Activated CD8-positive, alpha-beta memory T cell treated with anti-CD3 and anti-CD28 coated beads for 4 hours (primary cell): Measurements from ENCODE around the gene ACTN1.

Experiments
- DNase-seq, 2 donors: peaks; one replicate each; pipeline ENCODE4 v3.0.0-alpha.2; 2020; ENCODE audit warnings: low read depth in 2 of 2

The ACTN1 gene

DNA sequence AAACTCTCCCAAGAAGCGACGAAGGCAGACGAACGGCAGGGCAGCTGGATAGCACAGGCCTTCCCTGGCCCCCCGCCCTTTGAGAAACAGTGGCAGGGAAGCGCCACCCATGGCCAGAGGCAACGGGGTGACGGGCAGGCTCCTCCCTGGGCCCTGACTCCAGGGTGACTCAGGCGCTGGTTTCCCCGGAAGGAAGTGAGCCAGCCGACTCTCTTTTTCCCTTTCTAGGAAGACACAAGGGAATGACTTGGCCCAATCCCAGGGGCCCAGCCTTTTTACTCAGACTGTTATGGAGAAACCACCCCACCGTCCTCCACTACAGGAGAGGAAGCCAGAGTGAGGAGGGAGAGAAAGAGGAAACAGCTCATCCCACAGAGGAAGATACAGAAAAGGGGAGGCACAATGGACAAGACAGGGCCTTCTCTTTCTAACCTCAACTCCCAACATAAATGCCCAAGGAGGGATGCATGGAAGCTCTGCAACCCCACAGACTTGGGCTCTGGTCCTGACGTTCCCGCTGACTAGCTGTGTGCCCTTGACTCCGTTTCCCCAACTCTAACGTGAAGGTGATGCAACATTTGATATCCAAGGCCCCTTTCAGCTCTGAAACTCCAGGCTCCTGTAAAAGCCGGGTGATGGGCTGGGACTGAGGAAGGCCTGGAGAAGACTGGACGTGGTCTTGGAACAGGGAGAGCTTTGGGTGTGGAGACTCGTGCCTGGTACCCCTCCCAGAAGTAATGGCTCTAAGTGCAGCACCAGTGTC, 27.9 kb downstream of the ACTN1 start:
- no peak for DNase-seq

DNA sequence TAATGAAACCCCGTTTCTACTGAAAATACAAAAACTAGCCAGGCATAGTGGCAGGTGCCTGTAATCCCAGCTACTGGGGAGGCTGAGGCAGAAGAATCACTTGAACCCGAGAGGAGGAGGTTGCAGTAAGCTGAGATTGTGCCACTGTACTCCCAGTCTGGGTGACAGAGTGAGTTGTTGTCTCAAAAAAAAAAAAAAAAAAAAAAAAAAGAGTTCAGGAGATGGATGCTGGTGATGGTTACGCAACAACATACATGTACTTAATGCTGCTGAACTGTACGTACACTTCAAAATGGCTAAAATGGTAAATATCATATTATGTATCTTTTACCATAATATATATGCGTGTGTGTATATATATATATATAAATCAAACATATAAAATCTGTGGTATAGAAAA, 29.0 kb downstream of the ACTN1 start:
- DNase-seq: no peak

DNA sequence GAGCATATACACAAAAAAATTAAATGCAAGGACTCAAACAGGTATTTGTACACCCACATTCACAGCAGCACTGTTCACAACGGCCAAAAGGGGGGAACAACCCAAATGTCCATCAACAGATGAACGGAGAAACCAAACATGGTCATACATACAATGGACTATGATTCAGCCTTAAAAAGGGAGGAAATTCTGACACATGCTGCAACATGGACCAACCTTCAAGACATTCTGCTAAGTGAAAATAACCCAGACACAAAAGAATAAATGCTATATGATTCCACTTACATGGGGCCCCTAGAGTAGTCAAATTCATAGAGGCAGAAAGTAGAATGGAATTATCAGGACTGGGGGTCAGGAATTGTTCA, 29.5 kb downstream of the ACTN1 start:
- DNase-seq: no peak

DNA sequence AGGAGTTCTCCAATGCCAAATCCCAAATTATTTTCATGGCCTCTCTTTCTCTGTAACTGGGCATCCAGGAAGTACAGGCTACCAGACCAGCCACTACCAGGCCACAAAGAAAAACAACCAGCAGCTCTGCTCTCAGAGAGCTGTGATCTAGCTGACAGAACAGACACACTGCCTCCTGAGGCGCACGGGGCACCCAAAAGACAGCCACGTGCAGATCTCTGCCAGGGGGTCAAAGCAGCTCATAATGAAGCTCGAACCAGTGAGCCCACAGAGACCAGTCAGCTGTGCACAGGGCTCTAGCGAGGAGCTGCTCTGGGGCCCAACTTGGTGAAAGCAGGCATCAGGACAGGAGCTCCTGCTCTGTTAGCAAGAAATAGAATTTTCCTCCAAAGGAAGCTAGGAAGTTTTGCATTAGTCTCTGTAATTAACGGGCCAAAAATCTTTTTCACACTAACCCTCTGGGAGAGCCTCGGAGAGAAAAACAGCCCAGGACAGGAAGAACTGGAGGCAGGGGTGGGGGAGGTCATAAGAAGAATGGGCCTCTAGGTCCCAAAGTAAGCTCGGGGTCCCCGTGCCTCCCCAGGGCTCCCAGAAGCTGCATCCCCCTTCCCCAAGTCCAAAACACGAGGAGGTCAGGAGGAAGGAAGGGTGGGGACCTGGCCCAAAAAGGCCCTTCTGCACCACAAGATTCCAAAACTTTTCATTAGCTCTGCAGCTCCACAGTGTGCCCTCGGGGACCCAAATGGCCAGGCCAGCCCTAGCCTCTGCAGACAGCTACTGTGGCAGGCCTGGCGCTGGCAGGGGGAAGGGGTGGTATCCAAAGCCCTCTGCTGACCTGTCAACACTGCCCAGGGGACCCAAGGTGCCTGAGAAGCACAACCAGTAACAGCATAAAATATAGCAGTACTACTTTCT, 30.2 kb downstream of the ACTN1 start:
- DNase-seq: no peak

DNA sequence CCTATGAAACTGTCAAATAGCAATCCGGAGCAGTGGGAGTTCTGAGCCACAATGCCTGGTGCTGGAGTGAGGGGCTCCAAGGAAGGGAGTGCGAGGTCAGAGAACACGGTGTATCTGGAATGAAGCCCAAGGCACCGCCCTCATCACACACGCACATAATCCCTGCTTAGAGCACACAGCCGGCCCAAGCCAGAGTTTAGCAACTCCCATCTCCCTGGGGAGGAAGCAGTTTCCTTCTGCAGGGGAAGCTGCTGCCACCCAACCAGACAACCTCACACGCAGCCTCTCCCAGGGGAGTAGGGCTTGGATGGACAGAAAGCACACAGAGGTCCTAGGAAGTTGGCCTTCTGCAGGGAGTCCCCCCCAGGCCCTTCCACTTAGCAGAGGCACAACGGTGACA, 31.3 kb downstream of the ACTN1 start:
- no peak for DNase-seq

DNA sequence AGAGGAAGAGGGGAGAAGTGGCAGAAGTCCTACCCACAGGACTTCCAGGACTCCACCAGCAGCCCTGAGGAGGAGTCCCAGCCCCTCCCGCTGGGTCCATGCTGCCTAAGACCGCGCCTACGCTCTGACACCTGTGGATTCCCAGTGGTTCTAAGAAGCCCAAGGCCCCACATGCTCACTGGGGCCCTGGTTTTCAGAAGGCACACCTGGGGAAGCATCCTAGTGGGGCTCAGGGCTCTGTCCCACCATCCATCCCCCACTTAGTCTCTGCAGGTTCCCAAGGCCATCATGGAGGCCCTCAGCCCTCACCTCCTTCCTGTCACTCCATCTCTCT, 32.6 kb downstream of the ACTN1 start:
- no peak for DNase-seq

DNA sequence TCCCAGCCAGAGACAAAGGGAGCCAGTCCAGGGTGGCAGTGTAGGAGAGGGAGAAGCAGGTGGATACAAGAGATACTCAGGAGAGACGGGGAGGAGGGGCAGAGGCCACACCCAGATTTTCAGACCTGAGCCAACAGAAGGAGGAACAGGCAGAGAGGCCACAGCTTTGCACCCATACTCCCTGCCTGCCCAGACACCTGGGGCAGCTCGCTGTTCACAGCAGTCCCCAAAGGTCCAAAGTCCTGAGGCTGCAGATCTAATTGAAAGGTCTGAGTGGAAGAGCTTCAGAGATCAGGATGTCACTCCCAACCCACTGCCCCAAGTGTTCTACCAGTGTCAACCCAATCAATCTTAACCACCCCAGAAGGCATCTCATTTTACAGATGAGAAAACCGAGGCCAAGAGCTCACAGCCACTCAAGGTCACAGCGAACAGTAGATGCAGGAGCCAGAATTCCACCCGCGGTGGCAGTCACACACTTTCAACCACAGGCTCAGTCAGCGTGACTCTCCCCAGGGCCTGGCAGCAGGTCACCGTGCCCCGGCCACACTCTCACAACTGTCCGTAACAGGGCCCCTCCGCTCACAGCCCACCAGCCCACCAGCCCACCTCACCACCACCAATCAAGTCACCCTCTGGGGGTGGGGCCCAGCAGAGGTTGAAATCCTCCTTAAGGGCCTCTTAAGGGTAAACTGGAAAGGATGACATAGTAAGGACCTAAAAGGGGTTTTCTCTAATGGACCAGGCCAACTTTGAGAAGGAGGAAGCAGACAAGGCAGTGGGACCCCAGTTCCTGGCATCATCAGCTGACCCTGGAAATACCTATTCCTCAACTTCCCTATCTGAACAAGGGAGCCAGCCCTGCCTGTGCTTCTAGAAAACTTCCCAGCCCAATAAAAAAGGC, 33.3 kb downstream of the ACTN1 start:
- DNase-seq: no peak

DNA sequence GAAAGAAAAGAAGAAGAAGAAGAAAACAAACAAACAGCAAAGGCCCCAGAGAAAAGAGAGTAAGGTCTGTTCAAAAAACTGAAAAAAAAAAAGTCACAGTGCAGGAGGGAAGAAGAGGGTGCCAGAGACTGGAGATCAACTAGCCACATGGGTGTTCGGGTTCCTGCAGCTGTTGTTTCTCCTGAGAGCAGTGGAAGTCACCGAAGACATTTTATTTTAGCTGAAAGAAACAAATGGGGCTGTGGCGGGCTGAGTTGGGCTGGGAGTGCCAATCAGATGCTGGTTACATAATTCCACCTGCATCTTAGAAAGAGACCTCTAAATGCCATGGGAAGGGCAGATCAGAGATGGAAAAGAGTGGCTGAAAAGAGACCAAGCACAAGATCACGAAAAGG, 33.9 kb downstream of the ACTN1 start:
- no peak for DNase-seq

DNA sequence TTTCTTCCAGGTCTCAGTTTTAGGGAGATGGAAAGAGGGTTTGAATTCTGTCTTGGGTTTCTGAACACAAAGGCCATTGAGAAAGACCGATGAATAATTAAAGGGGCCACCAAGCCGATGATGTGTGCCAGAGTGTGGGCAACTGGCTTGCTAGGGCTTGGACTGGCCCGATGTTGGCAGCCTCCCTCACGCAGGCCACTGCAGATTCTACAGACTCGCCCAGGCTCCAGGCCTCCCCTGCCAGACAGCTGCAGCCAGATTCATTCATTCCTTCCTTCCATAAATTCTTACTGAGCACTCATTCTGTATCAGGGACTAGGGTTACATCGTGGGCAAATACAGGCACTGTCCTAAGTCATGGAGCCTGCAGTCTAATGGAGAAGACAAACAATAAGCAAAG, 34.9 kb downstream of the ACTN1 start:
- DNase-seq: no peak

DNA sequence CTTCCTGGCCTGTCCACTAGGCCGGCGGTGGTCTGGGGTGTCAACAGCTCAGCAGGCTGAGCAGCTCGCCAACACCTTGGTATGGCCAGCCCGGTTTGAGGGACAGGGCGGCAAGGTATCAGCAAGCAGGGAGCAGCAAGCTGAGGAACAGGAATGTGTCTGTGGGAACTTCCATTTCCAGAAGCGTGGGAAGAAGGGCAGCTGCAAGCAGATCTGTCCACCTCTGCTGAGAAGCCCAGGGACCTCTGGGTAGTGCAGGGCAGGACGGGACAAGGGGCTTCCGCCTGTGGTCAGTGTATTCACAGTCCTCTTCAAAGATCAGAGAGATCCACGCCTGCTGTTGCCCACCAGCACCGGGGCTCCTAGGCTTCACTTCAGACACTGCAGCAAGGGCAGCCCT, 36.0 kb downstream of the ACTN1 start:
- DNase-seq: no peak

DNA sequence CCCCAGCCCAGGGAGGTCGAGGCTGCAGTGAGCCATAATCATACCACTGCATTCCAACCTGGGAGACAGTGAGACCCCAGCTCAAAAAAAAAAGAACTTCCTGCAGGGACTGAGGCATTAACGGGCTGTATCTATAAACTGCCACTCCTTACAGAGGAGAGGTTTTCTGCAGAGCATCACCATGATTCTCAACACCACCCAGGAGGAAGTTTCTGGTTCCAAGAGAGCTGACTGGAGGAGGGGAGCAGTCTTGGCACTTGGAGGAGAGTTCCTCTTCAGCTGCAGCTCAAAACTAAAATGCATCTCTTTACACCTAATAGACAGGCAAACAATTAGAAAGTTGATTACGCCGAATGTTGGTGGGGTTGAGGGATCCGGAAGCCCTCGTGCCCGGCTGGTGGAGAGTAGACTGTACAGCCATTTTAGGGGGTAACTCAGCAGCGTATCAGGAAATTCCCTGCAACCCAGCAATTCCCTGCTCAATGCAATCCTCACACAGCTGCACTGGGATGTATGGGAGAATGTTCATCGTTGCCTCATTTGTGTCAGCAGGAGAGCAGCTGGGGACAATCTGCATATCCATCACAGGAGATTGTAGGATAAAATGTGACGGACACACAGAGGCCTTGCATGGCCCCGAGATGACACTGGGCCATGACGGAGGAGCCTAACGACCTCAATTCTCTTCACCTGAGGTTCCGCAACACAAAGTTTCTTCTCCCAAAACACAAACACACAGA, 36.6 kb downstream of the ACTN1 start:
- DNase-seq: no peak

DNA sequence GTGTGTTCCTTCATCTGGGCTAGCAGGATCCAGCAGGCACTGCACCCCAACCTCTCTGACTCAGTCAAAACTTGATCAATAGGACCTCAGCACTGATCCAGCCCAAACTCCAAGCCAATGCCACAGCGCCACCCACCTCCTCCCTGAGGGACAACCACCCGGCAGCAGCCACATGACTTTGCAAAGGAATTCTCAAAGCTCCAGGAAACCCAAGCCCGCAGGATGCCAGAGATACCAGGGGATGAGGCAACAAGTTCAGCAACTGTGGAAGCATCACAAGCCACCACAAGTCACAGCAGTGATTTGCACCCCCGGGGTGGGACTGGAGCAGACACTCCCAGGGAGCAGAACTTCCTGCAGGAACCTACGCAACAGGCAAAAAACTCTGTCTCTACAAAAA, 37.3 kb downstream of the ACTN1 start:
- DNase-seq: no peak

DNA sequence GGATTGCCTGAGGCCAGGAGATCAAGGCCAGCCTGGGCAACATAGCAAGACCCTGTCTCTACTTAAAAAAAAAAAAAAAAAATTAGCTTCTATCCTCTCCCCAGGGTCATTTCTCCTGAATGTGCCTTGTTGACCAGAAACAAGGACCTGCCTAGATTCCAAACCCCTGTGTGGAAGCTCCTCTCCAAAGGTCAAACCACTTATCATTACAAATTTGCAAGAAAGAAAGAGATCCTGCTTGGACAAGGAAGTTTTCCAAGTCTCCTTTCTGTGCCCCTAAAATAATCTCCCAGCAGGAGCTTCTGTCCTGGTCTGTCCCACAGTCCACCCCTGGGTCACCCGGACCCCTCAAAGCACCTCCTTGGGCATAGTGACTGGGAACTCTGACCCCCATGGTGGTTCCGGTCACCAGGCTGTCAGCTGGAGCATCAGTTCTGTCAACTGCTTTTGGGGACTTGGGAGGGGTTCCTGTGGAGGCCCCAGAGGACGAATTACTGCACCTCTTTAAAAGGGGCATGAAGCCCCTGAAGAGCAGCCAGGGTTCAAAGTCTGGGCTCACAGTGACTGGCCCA, 38.4 kb downstream of the ACTN1 start:
- no peak for DNase-seq

DNA sequence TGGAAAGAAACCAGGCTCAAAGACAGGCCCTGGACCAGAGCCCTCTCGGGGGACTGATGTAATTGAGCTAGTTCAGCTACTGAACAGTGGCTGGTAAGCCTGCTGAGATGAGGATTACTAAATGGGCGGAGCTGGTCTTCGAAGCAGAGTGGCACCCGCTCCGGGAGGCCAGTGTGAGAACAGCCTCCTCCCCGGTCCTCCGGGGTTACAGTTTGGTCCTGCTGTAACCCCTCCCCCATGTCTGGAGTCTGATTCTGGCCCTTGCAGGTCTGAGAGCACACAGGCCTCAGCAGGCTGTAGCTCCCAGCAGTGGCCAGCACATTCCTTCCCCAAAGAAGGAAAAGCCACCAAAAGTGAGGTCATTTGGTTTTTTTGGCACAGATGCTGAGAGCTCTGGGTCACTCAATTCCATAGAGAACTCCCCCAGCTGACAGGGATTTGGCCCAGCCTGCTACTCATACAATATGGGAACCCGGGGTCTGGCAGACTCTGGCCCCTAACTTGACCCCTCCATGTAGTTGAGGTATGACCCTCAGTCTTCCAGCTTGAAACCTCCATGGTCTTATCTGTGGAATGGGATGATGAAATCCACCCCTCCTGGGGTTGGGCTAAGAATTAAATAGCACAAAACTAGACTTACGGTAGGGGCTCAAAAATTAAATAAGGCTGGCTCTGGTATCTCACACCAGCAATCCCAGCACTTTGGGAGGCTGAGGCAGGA, 39.0 kb downstream of the ACTN1 start:
- no peak for DNase-seq

DNA sequence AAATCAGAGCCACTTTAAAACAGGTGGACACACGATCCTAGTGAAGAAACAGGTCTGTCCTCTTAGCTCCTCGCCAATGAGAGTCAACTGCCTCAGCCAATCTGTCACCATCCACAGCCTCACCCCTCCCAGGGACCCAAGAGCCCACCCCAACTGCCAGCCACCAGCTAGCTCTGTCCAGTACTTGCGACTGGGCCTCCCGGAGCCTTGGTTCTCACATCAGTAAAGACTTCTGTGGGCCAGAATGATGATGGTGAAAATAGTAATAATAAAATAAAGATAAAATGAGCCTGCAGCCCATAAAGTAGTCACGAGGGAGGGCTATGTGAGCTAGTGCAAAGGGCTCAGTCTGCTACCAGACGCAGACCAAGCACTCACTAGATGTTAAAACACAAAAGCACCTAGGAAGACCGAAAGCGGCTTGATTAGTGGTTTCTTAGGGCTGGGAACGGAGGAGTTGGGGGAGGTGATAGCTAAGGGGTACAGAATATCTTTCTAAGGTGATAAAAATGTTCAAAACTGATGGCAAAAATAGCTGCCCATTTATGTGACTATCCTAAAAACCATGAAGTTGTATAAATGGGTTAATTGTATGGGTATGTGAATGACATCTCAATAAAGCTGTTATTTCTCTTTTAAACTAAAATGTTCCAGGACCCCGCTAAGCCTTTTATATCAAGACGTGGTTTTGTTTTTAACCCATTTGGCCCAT, 39.8 kb downstream of the ACTN1 start:
- no peak for DNase-seq

DNA sequence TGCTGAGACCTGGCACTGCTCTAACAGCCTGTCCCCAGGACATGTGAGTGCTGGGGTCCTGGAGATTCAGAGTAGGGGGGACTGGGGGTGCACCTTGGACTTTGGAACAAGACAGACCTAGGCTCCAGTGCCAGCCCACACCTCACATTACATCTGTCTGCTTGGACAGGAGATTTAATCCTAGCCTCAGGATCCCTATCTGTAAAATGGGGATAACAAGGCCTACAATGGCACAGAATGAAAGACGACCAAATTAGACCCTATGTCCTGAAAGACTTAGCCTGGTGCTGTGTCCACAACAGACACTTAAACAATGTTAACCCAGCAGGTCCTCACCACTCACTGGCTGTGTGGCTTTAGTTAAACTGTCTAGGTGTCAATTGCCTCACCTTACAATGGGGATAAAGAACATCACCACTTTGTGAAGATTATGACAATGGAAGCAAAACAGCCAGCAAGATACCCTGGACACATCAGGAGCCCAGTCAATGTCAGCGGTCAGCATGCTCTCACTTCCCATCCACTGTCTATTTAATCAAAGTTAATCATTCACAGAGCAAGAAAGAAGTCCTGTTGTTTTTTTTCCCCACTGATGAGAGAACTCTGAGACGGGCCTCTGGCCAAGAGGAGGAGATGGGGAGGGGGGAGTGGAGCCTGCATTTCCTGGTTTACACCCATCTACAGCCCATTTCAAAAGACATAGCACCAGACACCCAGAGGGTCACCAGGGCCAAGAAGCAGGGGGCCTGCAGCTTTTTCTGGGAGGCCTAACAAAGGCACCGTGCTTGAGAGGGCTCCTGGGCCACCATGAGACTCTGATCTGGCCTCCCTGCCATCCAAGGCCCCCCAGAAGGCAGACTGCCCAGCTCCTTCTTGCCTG, 40.6 kb downstream of the ACTN1 start:
- DNase-seq: no peak

DNA sequence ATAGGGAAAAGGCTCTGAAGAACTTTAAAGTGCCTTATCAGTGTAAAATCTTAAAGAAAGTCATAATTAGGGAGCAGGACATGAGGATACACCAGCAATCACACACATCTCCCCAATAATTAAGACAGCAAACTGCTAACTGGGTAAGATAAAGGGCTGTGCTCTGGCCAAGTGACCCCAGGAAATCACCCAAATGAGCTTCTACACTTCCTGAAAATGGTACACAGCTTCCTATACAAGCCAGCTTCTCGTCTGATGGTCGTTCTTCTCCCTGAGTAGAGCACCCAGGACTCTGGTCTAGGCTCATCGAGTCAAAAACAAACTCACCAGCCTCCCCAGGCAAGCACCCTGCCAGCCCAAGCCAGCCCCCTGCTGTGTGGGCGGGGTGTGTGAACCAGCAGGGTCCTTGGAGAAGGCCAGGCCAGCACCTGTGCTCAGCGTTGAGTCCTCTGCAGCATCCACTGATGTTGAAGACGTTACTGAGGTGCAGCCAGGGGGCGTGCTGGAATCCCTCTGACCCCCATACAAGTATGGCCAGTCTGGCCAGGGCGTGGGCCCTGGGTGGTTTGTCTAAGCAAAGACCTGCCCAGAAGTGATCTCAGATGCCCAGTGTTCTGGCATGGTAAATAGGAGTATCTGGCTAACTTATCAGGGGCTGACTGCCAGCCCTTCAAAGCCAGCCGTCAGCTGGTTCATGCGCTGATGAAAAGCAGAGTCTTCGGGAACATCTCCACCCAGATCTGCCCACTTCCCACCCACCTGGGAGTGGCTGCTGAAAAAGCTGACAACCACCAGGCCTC, 41.4 kb downstream of the ACTN1 start:
- no peak for DNase-seq

DNA sequence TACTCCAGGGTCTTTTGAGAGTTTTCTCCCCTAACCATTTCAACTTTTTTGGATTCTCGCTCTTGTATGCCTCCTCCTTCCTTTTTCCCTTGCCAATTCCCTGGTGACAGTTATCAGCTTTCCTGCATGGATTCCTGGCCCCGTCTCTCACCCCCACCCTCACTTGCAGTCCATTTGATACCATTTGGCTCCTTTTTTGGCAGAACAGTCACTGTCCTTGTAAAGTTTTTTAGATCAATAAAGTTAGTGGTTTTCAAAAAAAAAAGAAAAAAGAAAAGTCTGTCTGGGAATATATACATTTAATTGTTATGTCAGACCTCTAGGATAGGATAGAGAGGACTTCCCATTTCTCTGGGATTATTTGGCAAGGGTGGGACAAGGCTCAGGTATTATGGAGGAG, 42.1 kb downstream of the ACTN1 start:
- DNase-seq: no peak
